ENCODE measurements around the gene GPR153.

The GPR153 gene

GRCh38 chr1:6248161-6248776 lies 12.6 kb downstream of the GPR153 start:
- DNase-seq (ENCODE audit: low spot score): no peak

- no peak for DNase-seq (ENCODE audit: low spot score)
These were observed 13.2 kb downstream of the GPR153 start for GRCh38 chr1:6247651-6248050.

- DNase-seq (ENCODE audit: low spot score): peak; percentile 85
These were observed 14.1 kb downstream of the GPR153 start for GRCh38 chr1:6246497-6247467.

- no peak for DNase-seq (ENCODE audit: low spot score)
These were observed 14.9 kb downstream of the GPR153 start for GRCh38 chr1:6245869-6246496.

GRCh38 chr1:6245086-6245868 lies 15.6 kb downstream of the GPR153 start:
- peak; percentile 73 for DNase-seq (ENCODE audit: low spot score)

GRCh38 chr1:6244401-6245049 lies 16.4 kb downstream of the GPR153 start:
- DNase-seq (ENCODE audit: low spot score): no peak

- DNase-seq (ENCODE audit: low spot score): no peak
These were observed 16.9 kb downstream of the GPR153 start, which contains the start of gene HES3 for GRCh38 chr1:6243993-6244392. TSS of gene HES3 (plus strand) at chr1:6244179. CDS start at chr1:6244366, 187 bp downstream.

GRCh38 chr1:6243053-6243834 lies 17.7 kb downstream of the GPR153 start:
- no peak for DNase-seq (ENCODE audit: low spot score)

GRCh38 chr1:6241887-6242740 lies 18.8 kb downstream of the GPR153 start:
- DNase-seq (ENCODE audit: low spot score): no peak

GRCh38 chr1:6241107-6241886 lies 19.6 kb downstream of the GPR153 start:
- DNase-seq (ENCODE audit: low spot score): no peak

GRCh38 chr1:6239950-6240768 lies 20.7 kb downstream of the GPR153 start:
- no peak for DNase-seq (ENCODE audit: low spot score)

- DNase-seq (ENCODE audit: low spot score): no peak
These were observed 21.6 kb downstream of the GPR153 start for GRCh38 chr1:6239213-6239752.

- no peak for DNase-seq (ENCODE audit: low spot score)
These were observed 23.8 kb downstream of the GPR153 start for GRCh38 chr1:6237093-6237492.

- DNase-seq (ENCODE audit: low spot score): no peak
These were observed 25.6 kb downstream of the GPR153 start for GRCh38 chr1:6235296-6235677.

GRCh38 chr1:6234502-6235295 lies 26.2 kb downstream of the GPR153 start:
- DNase-seq (ENCODE audit: low spot score): no peak

- DNase-seq (ENCODE audit: low spot score): no peak
These were observed 27.5 kb downstream of the GPR153 start for GRCh38 chr1:6233376-6233775.

- DNase-seq (ENCODE audit: low spot score): no peak
These were observed 35.2 kb downstream of the GPR153 start for GRCh38 chr1:6225651-6226050.
